ENCODE results near the gene SYT3. TPM values are rescaled to one million over a fixed set of nuclear protein-coding genes. Genes with fewer than 3 reads are reported as not detected.

SYT3 gene
- total and polyA plus RNA-seq, 2 of the 8 experiments (the other 6 are each of a cell fraction or from before 2014, with no cell fraction given), result 6.7 to 17.3 TPM

DNA sequence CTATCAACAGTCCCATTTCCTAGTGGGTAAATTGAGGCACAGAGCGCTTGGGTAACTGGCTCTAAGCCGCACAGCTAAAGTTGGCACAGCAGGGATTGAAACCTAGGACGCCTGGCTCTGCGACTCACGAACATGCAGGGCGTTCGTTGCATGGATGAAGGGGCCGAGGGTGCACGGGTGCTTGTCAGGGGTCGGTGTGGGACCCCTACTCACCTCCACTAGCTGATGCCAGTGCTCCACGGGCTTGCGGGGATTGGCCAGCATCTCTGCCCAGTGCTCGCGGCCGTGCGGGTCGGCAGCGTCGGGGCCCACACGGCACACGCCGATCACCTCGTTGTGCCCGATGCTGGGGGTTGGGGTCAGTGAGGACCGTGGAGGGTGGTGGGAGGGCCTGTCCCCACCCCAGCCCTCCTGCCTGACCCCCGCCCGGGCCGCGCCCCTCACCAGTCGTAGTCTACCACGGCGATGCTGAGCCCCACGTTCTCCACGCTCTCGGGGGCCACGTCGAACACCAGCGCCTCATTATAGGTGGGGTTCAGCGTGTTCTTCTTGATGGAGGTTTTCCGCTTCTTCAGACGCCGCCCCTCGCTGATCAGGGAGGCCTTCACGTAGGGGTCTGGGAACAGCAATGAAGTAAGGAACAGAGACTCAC, 14.6 kb downstream of the SYT3 start:
- Histone ChIP-seq H2BK15ac (ENCODE audit: low read length) (no peak overlapping the region), H3K36me3 (ENCODE audit: control insufficient read depth in 2 of 4, insufficient read depth in 4 of 4, low read length in 3 of 4) (no peaks in the 10 kb centered on the region), H4K20me1 (replicated peaks in 1 of 2; ENCODE audit: control insufficient read depth in 1 of 2, insufficient read depth in 2 of 2, low read length in 2 of 2) (no peaks in the 10 kb centered on the region), H3K4me2 (ENCODE audit: insufficient read depth in 1 of 2, low read depth in 2 of 2, low read length in 2 of 2) (no peak overlapping the region), H3K23ac (ENCODE audit: insufficient read length) (no peak overlapping the region), H3K9me3 (ENCODE audit: insufficient read depth in 2 of 2, low read depth in 1 of 2, low read length in 1 of 2) (no peaks in the 10 kb centered on the region), H2AK5ac (ENCODE audit: low read depth, low read length) (no peak overlapping the region), H3K27ac (ENCODE audit: low read depth, low read length) (no peak overlapping the region), H3K9ac (replicated peaks in 1 of 4; ENCODE audit: extremely low read depth in 1 of 4, low read depth in 3 of 4, low read length in 3 of 4) (no peak overlapping the region), H3K27me3 (replicated peaks in 1 of 4; ENCODE audit: control insufficient read depth in 3 of 4, extremely low read depth in 1 of 4, insufficient read depth in 3 of 4, low read length in 3 of 4) (no peaks in the 10 kb centered on the region), H3K23me2 (ENCODE audit: low read depth, low read length) (no peaks in the 10 kb centered on the region), H3K79me1 (ENCODE audit: low read depth, low read length) (no peaks in the 10 kb centered on the region), H3K4me3 (ENCODE audit: extremely low read depth in 1 of 4, insufficient read depth in 2 of 4, low read depth in 3 of 4, low read length in 4 of 4) (no peak overlapping the region), H2AFZ (ENCODE audit: low read length) (no peak overlapping the region), H3K79me2 (ENCODE audit: control insufficient read depth in 1 of 2, insufficient read depth in 2 of 2, low read length in 2 of 2) (no peaks in the 10 kb centered on the region), H4K5ac (ENCODE audit: insufficient read length, low read depth, low read length) (no peak overlapping the region), H2BK12ac (ENCODE audit: low read depth, low read length) (no peak overlapping the region), H2BK20ac (ENCODE audit: low read length) (no peak overlapping the region), H4K91ac (replicated peaks; ENCODE audit: insufficient read length, low read length) (no peak overlapping the region), H3K4me1 (replicated peaks in 1 of 4; ENCODE audit: control insufficient read depth in 3 of 4, insufficient read depth in 4 of 4, low read length in 3 of 4) (0 out of 7 replicates have a peak, but pooled peaks cover 0 to 4% (median 0%) of the 10 kb centered on the region in 4 experiments), H2BK120ac (replicated peaks; ENCODE audit: low read depth, low read length) (no peak overlapping the region), H2BK5ac (ENCODE audit: low read depth, low read length) (no peak overlapping the region), H3K4ac (replicated peaks; ENCODE audit: insufficient read length, low read depth, low read length) (no peak overlapping the region), H3K18ac (ENCODE audit: extremely low read depth, low read length) (no peak overlapping the region), H3K14ac (ENCODE audit: insufficient read length) (no peak overlapping the region), H3K56ac (replicated peaks; ENCODE audit: insufficient read length, low read depth, low read length) (no peak overlapping the region), H4K8ac (ENCODE audit: extremely low read depth, insufficient read depth, low read length) (no peak overlapping the region)
- FAIRE-seq (no peak), DNase-seq (ENCODE audit: low read depth in 1 of 2, low spot score in 2 of 2) (no peak)
- 89% methylated on average over 36 of the region's 44 CpGs; no CpG with 5 or more reads in 1 of the 2 experiments for WGBS, 2 experiments (ENCODE audit: extremely low coverage in 1 of 2, insufficient coverage in 1 of 2, insufficient read length in 1 of 2, insufficient replicate concordance in 2 of 2, low coverage in 1 of 2, low lambda C conversion rate in 2 of 2, missing lambda C conversion rate in 1 of 2)
- CTCF ChIA-PET (ENCODE audit: partially characterized antibody), result interaction anchor here (0.6 kb wide), 1 partner anchor 164 kb away, joined by 3 read pairs; no protein-coding TSS in a partner anchor
- POLR2A ChIA-PET (ENCODE audit: partially characterized antibody), result no interaction called here
- TF ChIP-seq CHD1 (IDR thresholded peaks at IDR 0.05; ENCODE audit: low read depth, low read length) (no peak), BCL11A (IDR thresholded peaks at IDR 0.05; ENCODE audit: low read depth in 2 of 2, low read length in 2 of 2) (no peak), SP2 (IDR thresholded peaks at IDR 0.05; ENCODE audit: low read length) (no peak)

Data from H1 (cell line).